Measurements from ENCODE around the gene GRIA2. TPM values are rescaled to one million over a fixed set of nuclear protein-coding genes. Genes with fewer than 3 reads are reported as not detected.

GRIA2 gene
- total RNA-seq, 1 donor, result not detected

GRCh38 chr4:157204634-157205244 is 15.8 kb upstream of the GRIA2 start:
- TF ChIP-seq CTCF (IDR thresholded peaks at IDR 0.05; ENCODE audit: insufficient read depth, low read length), result peak; percentile 58
- H3K4me3 ChIP-seq (ENCODE audit: low read depth, low read length), result no peak overlapping the region
- peak; percentile 8 for DNase-seq (ENCODE audit: low read depth)

- H3K4me3 ChIP-seq (ENCODE audit: low read depth, low read length), result no peak overlapping the region
- peak; percentile 45 for DNase-seq (ENCODE audit: low read depth)
- peak; percentile 57 for TF ChIP-seq CTCF (IDR thresholded peaks at IDR 0.05; ENCODE audit: insufficient read depth, low read length)
Measured at GRCh38 chr4:157217708-157218107, 2.8 kb upstream of the GRIA2 start.

GRCh38 chr4:157219711-157220370 is 687 bp upstream of the GRIA2 start:
- TF ChIP-seq CTCF (IDR thresholded peaks at IDR 0.05; ENCODE audit: insufficient read depth, low read length), result no peak
- H3K4me3 ChIP-seq (ENCODE audit: low read depth, low read length), result peak overlapping the region; percentile 35
- DNase-seq (ENCODE audit: low read depth), result no peak

- TF ChIP-seq CTCF (IDR thresholded peaks at IDR 0.05; ENCODE audit: insufficient read depth, low read length), result no peak
- H3K4me3 ChIP-seq (ENCODE audit: low read depth, low read length), result no peak overlapping the region
Measured at GRCh38 chr4:157221426-157221894, 932 bp downstream of the GRIA2 start.

GRCh38 chr4:157221895-157222770 is 1.6 kb downstream of the GRIA2 start:
- TF ChIP-seq CTCF (IDR thresholded peaks at IDR 0.05; ENCODE audit: insufficient read depth, low read length), result no peak
- DNase-seq (ENCODE audit: low read depth), result peak; percentile 2
- peak overlapping the region; percentile 38 for H3K4me3 ChIP-seq (ENCODE audit: low read depth, low read length)

More at GRCh38 chr4:157221426-157221894, 932 bp downstream of the GRIA2 start:
- DNase-seq (ENCODE audit: low read depth), result no peak

- peak overlapping the region; percentile 38 for H3K4me3 ChIP-seq (ENCODE audit: low read depth, low read length)
- no peak for DNase-seq (ENCODE audit: low read depth)
- no peak for TF ChIP-seq CTCF (IDR thresholded peaks at IDR 0.05; ENCODE audit: insufficient read depth, low read length)
Measured at GRCh38 chr4:157222771-157223160, 2.2 kb downstream of the GRIA2 start.

Data from fibroblast of the aortic adventitia (primary cell).